GM19467 (cell line): ENCODE measurements around the gene CCT4.
"Not testable (repeated sequence)": the region's sequence is repeated elsewhere in the genome, so short reads cannot be mapped to it uniquely, and the experiment has no call there.

Source experiments
- ATAC-seq: cut with Tn5 transposase; IDR thresholded peaks from one replicate; pipeline ENCODE4 v1.9.1; 2021; ENCODE audit warnings: mild to moderate bottlenecking, moderate library complexity; ENCODE audit not compliant: unreplicated experiment

CCT4 gene

DNA sequence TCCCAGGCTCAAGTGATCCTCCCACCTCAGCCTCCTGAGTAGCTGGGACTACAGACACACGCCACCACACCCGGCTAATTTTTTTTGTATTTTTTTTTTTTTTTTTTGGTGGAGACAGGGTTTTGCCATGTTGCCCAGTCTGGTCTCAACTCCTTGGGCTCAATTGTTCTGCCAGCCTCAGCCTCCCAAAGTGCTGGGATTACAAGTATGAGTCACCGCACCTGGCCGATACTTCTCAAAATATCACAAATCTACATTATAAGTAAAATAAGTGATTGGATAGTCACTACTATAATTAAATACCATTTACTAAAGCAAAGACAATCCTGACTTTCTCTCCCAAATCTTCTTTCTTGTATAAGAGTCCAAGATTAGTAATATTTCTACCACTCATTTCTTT lies 9.1 kb downstream of the CCT4 start:
- not testable (repeated sequence) for ATAC-seq

DNA sequence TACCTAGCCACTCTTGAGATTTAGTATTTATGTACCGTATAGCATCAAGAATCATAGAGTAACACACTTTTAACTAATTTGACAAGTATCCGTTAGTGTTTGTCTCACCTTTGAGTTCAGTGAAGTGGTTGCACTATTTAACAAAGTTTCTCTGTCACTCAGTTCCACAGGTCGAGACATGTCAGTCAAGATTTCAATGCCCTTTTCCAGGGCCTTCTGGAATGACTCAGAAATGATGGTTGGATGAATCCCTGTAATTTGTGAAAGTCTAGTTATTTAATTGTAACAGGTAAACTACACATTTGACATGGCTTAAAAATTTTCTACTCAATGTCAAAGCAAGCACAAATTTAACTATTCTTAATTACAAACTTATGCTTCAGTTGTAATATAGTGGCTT lies 9.7 kb downstream of the CCT4 start:
- no peak for ATAC-seq

DNA sequence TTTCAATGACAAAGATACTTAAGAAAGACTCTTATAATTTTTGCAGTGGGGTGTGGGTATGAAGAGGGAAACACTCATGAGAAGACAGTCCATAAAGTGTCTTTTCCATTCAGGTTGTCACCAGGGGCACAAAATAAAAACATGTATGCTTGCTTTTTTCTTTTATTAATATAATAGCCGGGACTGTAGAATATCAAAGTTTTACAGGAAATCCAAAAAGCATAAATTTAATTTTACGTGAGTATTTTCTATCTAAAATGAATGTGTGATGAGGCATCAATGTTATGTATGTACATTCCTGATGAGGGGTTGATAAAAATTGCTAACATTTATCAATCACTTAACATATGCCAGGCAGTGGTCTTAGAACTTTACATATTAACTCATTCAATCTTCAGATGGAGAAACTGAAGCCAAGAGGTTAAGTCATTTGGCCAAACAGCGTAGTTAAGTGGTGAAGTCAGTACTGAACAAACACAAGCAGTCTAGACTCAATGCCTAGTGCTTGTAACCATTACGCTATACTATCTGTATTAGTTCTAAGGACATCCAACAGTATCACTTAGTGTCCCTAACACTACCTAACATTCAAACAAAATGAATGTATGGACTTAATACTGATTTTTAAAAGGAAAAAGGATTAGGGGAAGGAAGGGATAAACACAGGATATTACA lies 10.7 kb downstream of the CCT4 start:
- no peak for ATAC-seq

DNA sequence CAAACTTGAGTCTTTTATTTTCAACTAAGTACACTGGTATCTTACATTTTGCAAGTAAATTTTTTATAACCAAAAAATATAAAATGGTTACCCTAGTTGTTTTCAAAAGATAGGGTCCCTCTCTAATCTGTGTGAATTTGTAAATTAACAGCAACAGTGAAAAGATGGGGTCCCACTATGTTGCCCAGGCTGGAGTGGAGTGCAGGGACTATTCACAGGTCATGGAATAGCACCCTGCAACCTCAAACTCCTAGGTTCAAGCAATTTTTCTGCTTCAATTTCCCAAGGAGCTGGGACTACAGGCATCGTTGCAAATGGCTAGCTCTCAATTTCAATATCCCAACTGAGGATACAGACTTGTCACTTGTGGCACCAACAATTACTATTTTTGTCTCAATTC lies 12.1 kb downstream of the CCT4 start:
- no peak for ATAC-seq

DNA sequence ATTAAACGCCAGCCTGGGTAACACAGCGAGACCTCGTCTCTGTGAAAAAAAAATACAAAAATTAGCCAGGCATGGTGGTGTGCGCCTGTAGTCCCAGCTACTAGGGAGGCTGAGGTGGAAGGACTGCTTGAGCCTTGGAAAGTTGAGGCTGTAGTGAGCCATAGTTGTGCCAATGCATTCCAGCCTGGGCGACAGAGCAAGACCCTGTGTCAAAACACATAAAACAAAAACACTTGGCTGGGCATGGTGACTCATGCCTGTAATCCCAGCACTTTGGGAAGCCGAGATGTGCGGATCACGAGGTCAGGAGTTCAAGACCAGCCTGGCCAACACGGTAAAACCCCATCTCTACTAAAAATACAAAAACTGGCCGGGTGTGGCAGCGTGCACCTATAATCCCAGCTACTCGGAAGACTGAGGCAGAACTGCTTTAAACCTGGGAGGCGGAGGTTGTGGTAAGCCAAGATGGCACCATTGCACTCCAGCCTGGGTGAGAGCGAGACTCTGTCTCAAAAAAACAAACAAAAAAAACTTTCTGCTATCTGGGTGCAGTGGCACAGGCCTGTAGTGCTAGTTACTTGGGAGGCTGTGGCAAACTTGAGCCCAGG lies 21.9 kb downstream of the CCT4 start:
- ATAC-seq: not testable (repeated sequence)

DNA sequence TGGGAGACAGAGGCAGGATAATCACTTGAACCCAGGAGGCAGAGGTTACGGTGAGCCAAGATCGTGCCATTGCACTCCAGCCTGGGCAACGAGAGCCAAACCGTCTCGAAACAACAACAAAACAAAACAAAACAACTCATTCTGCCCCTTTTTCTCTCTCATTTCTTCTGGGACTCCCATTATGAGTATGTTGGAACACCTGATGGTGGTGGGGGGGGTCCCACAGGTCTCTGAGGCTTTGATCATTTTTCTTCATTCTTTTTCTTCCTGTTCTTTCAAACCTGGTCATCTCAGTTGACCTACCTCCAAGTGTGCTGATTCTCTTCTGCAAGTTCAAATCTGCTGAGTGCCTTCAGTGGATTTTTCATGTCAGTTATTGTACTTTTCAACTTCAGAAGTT lies 26.4 kb downstream of the CCT4 start:
- ATAC-seq: no peak

DNA sequence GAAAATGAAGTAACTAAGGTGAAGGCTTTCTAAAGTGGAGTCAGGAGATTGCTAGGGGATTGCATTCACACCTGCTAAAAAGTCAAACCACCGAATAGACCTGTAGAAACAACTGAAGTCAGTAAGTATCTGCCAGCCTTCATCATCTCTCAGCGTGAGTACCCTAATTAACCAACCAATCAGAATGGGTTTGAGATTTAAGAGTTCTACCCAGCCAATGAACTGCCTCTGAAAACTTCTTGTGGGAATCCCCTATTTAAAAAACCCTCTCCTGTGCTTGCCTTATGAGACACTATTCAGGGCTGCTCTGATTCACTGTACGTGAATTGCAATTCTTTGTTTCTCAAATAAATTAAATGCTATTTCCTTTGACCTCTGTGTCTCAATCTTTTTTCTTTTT lies 31.2 kb downstream of the CCT4 start:
- no peak for ATAC-seq

DNA sequence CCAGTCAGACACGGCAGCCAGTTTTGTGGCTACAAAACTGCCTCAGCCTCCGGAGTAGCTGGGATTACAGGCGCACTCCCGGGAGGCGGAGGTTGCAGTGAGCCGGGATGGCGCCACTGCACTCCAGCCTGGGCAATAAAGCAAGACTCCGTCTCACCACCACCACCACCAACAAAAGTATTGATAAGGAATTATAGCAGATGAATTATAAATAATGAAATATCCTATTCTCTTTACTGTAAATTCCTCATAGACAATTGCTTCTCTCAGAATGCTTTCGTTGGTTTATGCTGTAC lies 33.2 kb downstream of the CCT4 start:
- no peak for ATAC-seq

DNA sequence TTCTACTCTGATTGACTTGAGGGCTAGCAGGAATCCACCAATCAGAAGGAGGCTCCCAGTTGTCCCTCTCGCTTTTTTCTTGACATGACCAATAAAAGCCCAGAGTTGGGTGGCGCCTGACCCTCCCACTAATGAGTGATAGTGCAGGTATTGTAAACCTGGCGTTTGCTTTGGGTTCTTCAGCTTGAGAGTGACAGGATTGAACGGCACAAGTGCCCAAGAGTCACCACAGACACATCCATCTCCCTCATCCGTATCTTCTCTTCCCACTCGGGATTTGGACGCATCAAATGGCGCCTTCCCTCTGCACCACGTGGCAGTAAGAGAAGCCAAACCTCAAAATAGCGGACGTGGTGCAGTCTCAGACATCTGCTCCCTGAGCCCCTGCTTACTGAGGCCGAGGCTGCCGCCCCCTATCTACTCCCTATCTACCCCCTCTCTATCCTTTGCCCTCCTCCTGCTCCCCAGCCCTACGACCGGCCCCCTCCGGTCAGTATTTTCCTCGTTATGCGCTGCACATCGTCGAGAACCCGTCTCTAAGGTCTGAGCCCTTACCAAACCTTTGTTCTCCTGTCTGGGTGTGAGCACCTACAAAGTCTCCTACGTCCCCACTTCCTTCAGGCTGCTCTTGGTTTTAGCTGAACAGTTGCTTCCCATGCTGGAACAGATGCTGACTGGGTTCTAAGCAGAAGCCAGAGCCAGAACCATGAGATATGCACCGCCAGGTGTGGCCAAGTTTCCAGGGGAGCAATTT lies 33.7 kb downstream of the CCT4 start:
- ATAC-seq: peak; percentile 87

DNA sequence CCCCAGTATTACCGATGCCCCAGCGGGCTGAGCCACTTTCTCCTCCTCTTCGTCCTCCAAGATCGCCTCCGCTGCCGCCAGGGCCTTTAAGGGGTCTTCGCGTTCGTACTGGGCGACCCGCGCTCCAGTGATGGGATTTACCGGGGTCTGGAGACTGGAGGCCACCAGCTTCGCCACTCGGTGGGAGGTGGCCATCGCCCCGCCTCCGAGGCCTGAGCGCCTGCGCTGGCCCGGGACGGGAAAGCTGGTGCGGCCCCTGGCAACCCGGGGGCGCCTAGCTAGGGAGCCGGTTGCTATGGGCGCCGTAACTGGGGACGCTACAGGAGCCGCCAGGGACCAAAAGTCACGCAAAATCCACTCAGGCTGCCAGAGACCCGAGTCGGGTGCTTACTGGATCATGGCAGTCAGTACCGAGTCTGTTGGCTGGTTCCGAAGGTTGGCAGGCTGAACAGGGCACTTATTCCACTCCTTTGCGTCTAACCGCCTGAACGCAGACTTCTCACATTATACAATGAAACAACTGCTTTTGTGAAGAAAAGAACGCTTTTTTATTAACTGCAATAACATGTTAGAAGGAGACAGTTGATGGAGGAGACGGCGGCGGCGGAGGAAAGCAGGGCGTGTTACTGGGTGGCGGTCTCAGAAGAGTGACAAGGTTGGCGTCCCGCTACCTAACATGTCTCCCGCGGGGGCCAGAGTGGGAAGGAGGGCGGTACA lies 34.5 kb downstream of the CCT4 start, which contains the start of gene FAM161A:
FAM161A (minus strand) TSS at position 214 of the 717 bp plus-strand sequence; CDS start at position 195, 19 bp downstream.
- ATAC-seq: peak; percentile 73

DNA sequence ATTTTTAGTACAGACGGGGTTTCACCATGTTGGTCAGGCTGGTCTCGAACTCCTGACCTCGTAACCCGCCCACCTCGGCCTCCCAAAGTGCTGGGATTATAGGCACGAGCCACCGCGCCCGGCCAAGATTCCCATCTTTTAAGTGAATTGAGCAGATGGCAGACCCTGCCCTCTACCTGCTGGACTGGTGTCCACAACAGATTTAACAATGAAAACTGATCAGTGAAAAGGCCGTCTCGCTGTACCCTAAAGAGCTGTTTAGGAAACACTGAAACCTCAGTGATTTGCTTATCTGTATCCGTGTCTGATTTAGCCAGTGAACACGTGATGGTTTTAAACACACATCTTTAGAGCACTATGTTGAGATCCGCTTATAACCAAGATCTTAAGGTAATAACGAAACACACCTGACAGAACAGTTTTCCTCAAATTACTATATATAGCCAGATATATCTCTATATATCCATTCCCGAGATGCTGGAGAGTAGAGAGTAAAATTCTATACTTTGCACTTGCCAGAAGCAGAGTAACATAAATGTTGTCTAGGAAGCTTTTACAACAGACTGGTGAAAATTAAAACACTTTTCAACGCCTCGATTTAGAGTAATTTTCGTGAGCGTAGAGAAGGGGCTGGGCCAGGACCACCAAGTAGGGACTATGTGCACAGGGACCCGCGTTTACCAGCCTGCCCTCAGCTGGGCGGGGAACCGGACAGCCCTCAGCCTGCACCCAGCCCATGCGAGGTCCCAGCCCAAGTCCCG lies 35.2 kb downstream of the CCT4 start:
- ATAC-seq: peak; percentile 53

DNA sequence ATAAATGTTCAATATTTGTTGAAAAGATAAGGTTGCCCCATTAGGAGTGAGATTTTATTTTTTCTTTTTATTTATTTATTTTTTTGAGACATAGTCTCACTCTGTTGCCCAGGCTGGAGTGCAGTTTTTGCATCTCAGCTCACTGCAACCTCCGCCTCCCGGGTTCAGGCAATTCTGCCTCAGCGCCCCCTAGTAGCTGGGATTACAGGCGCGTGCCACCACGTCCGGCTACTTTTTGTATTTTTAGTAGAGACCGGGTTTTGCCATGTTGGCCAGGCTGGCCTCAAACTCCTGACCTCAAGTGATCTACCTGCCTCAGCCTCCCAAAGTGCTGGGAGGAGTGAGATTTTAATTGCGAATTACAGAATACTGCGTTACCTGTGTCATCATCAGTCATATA lies 37.2 kb downstream of the CCT4 start:
- not testable (repeated sequence) for ATAC-seq

DNA sequence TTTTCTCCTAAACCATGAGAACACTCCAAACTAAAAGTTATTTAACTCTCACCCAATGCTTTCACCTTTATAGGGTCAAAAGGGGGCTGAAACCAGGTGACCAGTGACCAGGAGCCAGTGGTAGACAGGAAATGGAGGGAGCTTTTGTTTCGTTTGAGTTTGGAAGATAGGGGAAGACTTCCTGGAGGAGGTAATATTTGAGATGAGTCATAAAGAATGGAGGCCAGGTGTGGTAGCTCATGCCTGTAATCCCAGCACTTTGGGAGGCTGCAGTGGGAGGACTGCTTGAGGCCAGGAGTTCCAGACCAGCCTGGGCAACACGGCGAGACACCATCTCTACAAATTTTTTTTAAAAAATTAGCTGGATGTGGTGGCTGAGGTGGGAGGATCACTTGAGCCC lies 43.1 kb downstream of the CCT4 start:
- no peak for ATAC-seq

DNA sequence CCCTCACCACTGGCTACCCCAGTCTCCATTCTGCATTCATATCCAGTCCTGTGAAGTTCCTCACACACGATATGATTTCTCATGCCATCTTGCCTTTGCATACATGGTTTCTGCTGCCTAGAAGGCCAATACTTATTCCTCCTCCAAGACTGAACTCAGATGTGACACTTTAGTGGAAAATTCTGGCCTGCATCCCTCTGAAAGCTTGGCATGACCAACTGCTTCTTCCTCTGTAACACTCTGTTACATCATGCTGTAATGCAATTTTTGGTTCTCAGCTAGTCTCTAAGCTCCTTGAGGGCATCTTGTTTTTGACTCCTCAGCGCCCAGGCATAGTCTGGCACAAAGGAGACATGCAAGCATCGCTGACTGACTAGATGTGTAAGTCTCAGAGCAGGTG lies 47.2 kb downstream of the CCT4 start:
- no peak for ATAC-seq

DNA sequence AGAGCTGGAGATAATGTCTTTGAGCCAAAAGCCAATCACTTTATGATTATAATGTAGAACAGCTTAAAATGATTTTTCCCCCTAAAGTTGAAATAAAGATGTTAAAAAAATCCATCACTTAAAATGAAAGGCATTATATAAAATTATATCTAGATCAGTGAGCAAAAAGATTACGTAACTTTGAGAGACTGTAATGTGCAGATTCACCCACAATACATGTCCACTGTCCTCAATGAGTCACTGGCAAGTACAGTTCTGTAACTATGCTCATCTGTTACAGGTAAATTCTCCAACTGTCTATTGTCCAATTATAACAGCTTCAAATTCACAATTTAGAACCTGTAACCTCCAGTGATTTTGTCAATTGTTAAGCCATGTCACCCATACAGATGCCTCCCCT lies 53.6 kb downstream of the CCT4 start:
- no peak for ATAC-seq

DNA sequence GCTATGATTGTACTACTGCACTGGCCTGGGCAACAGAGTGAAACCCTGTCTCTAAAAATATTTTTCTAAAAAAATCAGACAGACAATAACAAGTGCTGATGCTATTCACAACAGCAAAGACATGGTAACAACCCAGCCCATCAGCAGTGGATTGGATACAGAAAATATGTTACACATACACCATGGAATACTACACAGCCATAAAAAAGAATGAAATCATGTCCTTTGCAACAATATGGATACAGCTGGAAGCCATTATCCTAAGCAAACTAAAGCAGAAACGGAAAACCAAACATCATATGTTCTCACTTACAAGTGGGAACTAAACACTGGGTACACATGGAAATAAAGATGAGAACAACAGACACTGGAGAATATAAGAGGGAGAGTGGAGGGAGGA lies 54.5 kb downstream of the CCT4 start:
- ATAC-seq: no peak

DNA sequence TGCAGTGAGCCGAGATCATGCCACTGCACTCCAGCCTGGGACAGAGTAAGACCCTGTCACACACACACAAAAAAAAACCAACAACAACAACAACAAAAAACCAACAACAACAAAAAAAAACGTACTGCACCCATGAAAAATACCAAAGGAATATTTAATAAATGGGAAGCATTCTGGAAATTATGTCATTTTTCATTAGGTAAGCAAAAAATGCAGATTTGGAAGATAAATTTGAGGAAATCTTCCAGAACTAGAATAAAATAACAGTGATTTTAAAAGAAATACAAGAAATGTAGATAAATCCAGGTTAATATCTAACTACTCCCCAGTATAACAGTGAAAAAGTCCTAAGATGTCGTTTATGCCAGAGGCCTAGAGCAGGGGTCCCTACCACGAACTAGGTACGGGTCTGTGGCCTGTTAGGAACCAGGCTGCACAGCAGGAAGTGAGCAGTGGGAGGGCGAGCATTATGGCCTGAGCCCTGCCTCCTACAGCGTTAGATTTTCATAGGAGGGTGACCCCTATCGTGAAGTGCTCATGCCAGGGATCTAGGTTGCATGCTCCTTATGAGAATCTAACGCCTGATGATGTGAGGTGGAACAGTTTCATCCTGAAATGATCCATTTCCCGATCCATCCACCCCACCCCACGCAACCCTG lies 56.1 kb downstream of the CCT4 start:
- no peak for ATAC-seq

DNA sequence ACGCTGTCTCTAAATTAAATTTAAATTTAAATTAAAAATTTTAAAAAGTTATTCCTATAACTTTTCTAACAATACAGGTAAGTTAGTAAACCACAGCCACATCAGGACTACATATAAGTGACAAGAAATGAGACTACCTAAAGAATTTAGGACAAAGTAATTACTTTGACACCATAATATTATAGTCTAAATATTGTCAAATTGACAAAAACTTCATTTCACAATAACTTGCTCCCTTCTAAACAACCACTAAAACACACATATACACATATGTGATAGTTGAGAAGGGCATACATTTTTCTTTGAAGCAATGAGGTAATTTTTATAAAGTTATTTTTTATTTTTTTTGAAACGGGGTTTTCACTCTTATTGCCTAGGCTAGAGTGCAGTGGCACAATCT lies 66.2 kb downstream of the CCT4 start:
- ATAC-seq: no peak
